Panc1 (cell line): ENCODE results near the gene ASTN2. TPM values are rescaled to one million over a fixed set of nuclear protein-coding genes. Genes with fewer than 3 reads are reported as not detected.

ENCODE experiments used
- ATAC-seq: fragments of 200-7000 bp; cut with Tn5 transposase; 2 replicates; pipeline ENCODE4 v1.9.1; 2020; ENCODE audit warnings: mild to moderate bottlenecking, moderate library complexity
- BruUV-seq: library from RNA; stranded (reverse); fragments of 400-500 nt; replicated peaks from 2 replicates; lab custom pipeline; 2021; lab: Mats Ljungman, UMichigan
- CTCF ChIA-PET: fragments of 300-600 bp; sonication (Branson Sonifier 250); formaldehyde crosslinking; loops from one replicate; lab custom pipeline; 2022; ENCODE audit warnings: antibody characterized with exemption; lab: Charles Lee
- POLR2A ChIA-PET: fragments of 300-600 bp; sonication (Branson Sonifier 250); formaldehyde crosslinking; loops from one replicate; lab custom pipeline; 2022; ENCODE audit warnings: antibody characterized with exemption; lab: Charles Lee
- DNase-seq: peaks from one replicate; pipeline ENCODE4 v3.0.0-alpha.2; 2010; ENCODE audit warnings: low read depth, low spot score
- H3K27ac ChIP-seq: 2 replicates; pipeline ENCODE4 v1.5.1; 2011; ENCODE audit warnings: mild to moderate bottlenecking, low read length, inconsistent platforms
- H3K27me3 ChIP-seq: fragments of 200-500 bp; sonication (Bioruptor generic); 2 replicates; pipeline ENCODE4 v1.6.0; 2014; ENCODE audit warnings: low read length, inconsistent platforms; ENCODE audit not compliant: control insufficient read depth, insufficient read depth
- H3K36me3 ChIP-seq: fragments of 200-500 bp; sonication (Bioruptor generic); 2 replicates; pipeline ENCODE4 v1.5.1; 2014; ENCODE audit warnings: inconsistent platforms, mild to moderate bottlenecking, low read length, moderate library complexity; ENCODE audit not compliant: control insufficient read depth, insufficient read depth
- H3K4me1 ChIP-seq: 2 replicates; pipeline ENCODE4 v1.5.1; 2011; ENCODE audit warnings: inconsistent platforms, mild to moderate bottlenecking, low read length, moderate library complexity; ENCODE audit not compliant: control insufficient read depth, insufficient read depth
- H3K4me3 ChIP-seq, 2 experiments: 2 replicates each; pipeline ENCODE4 v1.5.1; 2011 to 2012; ENCODE audit warnings: low read depth in 2 of 2, low read length in 2 of 2, mild to moderate bottlenecking in 2 of 2, inconsistent platforms in 1 of 2, moderate library complexity in 1 of 2
- H3K9me3 ChIP-seq: fragments of 200-500 bp; sonication (Bioruptor generic); 2 replicates; pipeline ENCODE4 v1.5.1; 2014; ENCODE audit warnings: low read depth, mild to moderate bottlenecking, inconsistent platforms, low read length, moderate library complexity; ENCODE audit not compliant: control insufficient read depth, insufficient read depth
- POLR2AphosphoS5 ChIP-seq: IDR thresholded peaks from 2 replicates; pipeline ENCODE4 v1.6.1; 2012; ENCODE audit warnings: mild to moderate bottlenecking, low read depth, low read length, moderate library complexity
- SIN3A ChIP-seq: IDR thresholded peaks from 2 replicates; pipeline ENCODE4 v1.6.1; 2012; ENCODE audit warnings: low read depth, mild to moderate bottlenecking, low read length, moderate library complexity, borderline replicate concordance; ENCODE audit not compliant: insufficient read depth
- TCF7L2 ChIP-seq: IDR thresholded peaks from 2 replicates; pipeline ENCODE4 v1.6.1; 2011; ENCODE audit warnings: mild to moderate bottlenecking, low read depth, low read length, inconsistent platforms
- in situ Hi-C: cut with HindIII; loops from 2 replicates; pipeline ENCODE4 v1.10.0; 2016; ENCODE audit warnings: low sequenced_read_pairs, low pct_unique_long_range_greater_than_20kb
- intact Hi-C: fragments of 100-400 bp; cut with micrococcal nuclease; formaldehyde crosslinking; loops from one replicate; pipeline ENCODE4 v1.10.0; 2022; ENCODE audit not compliant: unreplicated experiment
- total RNA-seq: library from RNA; stranded (reverse); gene quantifications from one replicate; pipeline ENCODE4 v1.2.1, GENCODE V29; 2021; ENCODE audit not compliant: unreplicated experiment
- TF ChIP-seq, protein P1 (sequence below), 2 experiments: IDR thresholded peaks; 2 replicates each; pipeline ENCODE4 v1.6.1; 2011 to 2012; ENCODE audit warnings: low read depth in 2 of 2, control low read depth in 1 of 2, low read length in 1 of 2, mild to moderate bottlenecking in 1 of 2, moderate library complexity in 1 of 2; ENCODE audit not compliant: insufficient read depth in 1 of 2
- TF ChIP-seq, protein P2 (sequence below): fragments of 450-650 bp; IDR thresholded peaks from 2 replicates; pipeline ENCODE4 v1.5.1; 2017; ENCODE audit warnings: mild to moderate bottlenecking

Gene ASTN2
- total RNA-seq, 1 experiment from 2014 or later, result 3.9 TPM

DNA sequence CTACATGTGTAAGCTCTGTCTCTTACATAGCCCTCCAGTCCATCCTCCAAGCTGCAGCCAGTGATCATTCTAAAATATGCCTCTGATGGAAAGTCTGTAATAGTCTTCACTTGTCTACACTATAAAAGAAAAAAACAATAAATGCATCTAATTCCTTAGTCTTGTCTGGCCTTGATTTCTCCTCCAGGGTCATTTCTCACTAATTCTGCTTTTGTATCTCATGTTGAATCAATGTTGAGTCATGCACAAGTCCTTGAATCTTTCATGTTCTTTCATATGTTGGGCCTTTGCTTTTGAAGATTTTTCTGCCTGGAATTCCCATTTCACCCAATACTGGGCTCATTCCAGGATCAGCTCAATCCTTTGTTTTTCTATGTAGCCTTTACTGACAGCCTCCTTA lies 848.9 kb downstream of the ASTN2 start:
- ChIA-PET POLR2A (no interaction called here), CTCF (no interaction called here)
- Histone ChIP-seq H3K4me1 (no peaks in the 10 kb centered on the region), H3K9me3 (no peaks in the 10 kb centered on the region), H3K27ac (no peak overlapping the region), H3K4me3 (no peak overlapping the region), H3K27me3 (no peaks in the 10 kb centered on the region), H3K36me3 (no peaks in the 10 kb centered on the region)
- intact Hi-C loops (no loop called here), in situ Hi-C loops (no loop called here)
- TF ChIP-seq, protein P1, sequence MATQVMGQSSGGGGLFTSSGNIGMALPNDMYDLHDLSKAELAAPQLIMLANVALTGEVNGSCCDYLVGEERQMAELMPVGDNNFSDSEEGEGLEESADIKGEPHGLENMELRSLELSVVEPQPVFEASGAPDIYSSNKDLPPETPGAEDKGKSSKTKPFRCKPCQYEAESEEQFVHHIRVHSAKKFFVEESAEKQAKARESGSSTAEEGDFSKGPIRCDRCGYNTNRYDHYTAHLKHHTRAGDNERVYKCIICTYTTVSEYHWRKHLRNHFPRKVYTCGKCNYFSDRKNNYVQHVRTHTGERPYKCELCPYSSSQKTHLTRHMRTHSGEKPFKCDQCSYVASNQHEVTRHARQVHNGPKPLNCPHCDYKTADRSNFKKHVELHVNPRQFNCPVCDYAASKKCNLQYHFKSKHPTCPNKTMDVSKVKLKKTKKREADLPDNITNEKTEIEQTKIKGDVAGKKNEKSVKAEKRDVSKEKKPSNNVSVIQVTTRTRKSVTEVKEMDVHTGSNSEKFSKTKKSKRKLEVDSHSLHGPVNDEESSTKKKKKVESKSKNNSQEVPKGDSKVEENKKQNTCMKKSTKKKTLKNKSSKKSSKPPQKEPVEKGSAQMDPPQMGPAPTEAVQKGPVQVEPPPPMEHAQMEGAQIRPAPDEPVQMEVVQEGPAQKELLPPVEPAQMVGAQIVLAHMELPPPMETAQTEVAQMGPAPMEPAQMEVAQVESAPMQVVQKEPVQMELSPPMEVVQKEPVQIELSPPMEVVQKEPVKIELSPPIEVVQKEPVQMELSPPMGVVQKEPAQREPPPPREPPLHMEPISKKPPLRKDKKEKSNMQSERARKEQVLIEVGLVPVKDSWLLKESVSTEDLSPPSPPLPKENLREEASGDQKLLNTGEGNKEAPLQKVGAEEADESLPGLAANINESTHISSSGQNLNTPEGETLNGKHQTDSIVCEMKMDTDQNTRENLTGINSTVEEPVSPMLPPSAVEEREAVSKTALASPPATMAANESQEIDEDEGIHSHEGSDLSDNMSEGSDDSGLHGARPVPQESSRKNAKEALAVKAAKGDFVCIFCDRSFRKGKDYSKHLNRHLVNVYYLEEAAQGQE (IDR thresholded peaks at IDR 0.05; ENCODE audit: insufficient read depth in 1 of 2, low read depth in 2 of 2, low read length in 1 of 2), result no peak
- TF ChIP-seq POLR2AphosphoS5 (no peak), SIN3A (no peak), TCF7L2 (no peak)
- TF ChIP-seq, protein P2, sequence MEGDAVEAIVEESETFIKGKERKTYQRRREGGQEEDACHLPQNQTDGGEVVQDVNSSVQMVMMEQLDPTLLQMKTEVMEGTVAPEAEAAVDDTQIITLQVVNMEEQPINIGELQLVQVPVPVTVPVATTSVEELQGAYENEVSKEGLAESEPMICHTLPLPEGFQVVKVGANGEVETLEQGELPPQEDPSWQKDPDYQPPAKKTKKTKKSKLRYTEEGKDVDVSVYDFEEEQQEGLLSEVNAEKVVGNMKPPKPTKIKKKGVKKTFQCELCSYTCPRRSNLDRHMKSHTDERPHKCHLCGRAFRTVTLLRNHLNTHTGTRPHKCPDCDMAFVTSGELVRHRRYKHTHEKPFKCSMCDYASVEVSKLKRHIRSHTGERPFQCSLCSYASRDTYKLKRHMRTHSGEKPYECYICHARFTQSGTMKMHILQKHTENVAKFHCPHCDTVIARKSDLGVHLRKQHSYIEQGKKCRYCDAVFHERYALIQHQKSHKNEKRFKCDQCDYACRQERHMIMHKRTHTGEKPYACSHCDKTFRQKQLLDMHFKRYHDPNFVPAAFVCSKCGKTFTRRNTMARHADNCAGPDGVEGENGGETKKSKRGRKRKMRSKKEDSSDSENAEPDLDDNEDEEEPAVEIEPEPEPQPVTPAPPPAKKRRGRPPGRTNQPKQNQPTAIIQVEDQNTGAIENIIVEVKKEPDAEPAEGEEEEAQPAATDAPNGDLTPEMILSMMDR, result no peak
- DNase-seq (no peak), ATAC-seq (no peak)
- BruUV-seq, result no TSS peak

DNA sequence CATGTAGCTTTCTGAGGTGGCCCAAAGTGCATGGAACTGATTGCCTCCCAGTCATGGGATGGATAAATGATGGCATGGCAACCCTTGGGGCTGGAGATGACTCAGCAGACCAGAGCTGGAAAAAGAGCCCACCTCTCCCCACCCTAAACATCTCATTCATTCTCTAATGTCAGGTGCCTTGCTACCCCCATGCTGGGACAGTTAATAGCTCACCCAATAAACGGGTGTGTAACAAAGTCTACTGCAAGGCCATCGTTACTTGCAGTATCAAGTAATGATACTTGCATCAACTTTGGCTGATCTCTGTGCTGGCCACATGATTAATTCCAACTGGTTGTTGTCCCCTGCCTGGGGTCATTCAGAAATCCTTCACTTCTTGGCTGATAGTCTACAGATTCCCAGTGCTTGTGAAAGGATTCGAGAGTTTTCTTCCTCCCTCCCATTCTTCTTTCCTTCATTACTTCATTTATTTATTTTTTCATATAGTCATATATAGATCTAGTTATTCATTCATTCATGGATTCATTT lies 850.5 kb downstream of the ASTN2 start:
- BruUV-seq, result no TSS peak
- Histone ChIP-seq H3K27me3 (no peaks in the 10 kb centered on the region), H3K36me3 (no peaks in the 10 kb centered on the region), H3K4me3 (no peak overlapping the region), H3K4me1 (no peaks in the 10 kb centered on the region), H3K27ac (no peak overlapping the region), H3K9me3 (no peaks in the 10 kb centered on the region)
- intact Hi-C loops (no loop called here), in situ Hi-C loops (no loop called here)
- ATAC-seq (no peak), DNase-seq (no peak)
- CTCF ChIA-PET, result no interaction called here
- no peak for TF ChIP-seq TCF7L2
- TF ChIP-seq, protein P1 (IDR thresholded peaks at IDR 0.05; ENCODE audit: insufficient read depth in 1 of 2, low read depth in 2 of 2, low read length in 1 of 2), result no peak
- no peak for TF ChIP-seq POLR2AphosphoS5
- no peak for TF ChIP-seq SIN3A
- POLR2A ChIA-PET, result no interaction called here
